ENCODE results near the gene TACR1.

DNA sequence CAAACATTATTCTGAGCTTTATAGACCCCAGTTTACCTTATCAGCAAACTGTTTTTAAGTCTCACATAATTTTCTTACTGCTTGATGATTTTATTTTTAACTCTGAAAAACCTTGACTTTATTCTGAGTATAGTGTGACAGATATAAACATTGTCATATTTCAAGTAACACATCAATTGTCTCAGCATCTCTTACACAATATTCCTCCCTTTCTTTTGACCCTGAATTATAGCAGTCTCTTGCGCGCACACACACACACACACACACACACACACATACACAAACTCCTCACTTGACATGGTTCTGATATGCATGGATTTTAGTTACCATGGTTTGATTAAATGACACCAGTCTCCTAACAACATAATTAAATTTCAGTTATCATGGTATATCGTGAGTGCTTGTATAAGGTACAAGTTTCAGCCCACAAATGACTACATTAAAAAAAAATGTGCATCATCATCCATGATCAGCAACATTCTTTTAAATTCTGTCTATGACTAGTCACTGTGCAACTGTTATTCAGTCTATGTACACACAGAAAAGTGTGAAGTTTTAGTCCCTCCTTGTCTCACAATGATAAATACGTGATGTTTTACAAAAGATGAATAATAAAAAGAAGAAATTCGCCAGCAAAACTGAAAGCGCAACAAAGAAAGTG, 39.5 kb upstream of the TACR1 start:
- TF ChIP-seq, protein P1, sequence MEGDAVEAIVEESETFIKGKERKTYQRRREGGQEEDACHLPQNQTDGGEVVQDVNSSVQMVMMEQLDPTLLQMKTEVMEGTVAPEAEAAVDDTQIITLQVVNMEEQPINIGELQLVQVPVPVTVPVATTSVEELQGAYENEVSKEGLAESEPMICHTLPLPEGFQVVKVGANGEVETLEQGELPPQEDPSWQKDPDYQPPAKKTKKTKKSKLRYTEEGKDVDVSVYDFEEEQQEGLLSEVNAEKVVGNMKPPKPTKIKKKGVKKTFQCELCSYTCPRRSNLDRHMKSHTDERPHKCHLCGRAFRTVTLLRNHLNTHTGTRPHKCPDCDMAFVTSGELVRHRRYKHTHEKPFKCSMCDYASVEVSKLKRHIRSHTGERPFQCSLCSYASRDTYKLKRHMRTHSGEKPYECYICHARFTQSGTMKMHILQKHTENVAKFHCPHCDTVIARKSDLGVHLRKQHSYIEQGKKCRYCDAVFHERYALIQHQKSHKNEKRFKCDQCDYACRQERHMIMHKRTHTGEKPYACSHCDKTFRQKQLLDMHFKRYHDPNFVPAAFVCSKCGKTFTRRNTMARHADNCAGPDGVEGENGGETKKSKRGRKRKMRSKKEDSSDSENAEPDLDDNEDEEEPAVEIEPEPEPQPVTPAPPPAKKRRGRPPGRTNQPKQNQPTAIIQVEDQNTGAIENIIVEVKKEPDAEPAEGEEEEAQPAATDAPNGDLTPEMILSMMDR (IDR thresholded peaks at IDR 0.05), result no peak
- TF ChIP-seq POLR2A (IDR thresholded peaks at IDR 0.05) (no peak), POLR2AphosphoS5 (IDR thresholded peaks at IDR 0.05) (no peak)
